ENCODE data around the gene CNOT6.
"Not testable (repeated sequence)": the region's sequence is repeated elsewhere in the genome, so short reads cannot be mapped to it uniquely, and the experiment has no call there.

Gene CNOT6

DNA sequence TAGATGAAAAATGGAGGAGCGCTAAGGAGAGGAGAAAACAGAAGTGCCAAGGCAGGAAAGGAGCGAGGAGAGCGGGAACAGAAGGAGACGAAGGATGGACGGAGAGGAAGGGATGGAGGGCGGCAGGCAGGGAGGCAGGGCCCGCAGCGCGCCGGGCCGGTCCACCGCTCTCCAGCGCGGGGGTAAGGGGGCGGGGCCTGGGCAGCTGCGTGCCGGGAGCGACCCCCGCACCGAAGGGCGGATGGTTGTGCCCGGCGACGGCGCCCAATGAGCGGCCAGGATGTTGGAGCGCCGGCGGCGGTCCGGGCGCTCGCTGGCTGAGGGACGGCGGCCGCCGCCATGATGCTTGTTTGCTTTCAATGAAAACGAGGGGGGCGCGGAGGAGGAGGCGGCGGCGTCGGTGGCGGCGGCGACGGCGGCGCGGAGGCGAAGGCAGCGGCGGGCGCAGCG lies at the start of gene CNOT6:
CNOT6 (plus strand) TSS at position 320 of the 450 bp plus-strand sequence. CDS start 34,898 bp downstream, outside the sequence.
- H3K4me3 Mint-ChIP-seq, result peak within 1 kb of the TSS; percentile 81
- H3K27me3 Mint-ChIP-seq, result no peaks in the 10 kb centered on the region
- H3K9me3 Mint-ChIP-seq, result no peaks in the 10 kb centered on the region
- peaks cover 39% of the 10 kb centered on the region for H3K4me1 Mint-ChIP-seq (ENCODE audit: low read depth)
- H3K27ac Mint-ChIP-seq, result peak within 1 kb of the TSS; percentile 96
- H3K36me3 Mint-ChIP-seq (ENCODE audit: low read depth), result peaks cover 27% of the 10 kb centered on the region
- peak; percentile 96 for DNase-seq

DNA sequence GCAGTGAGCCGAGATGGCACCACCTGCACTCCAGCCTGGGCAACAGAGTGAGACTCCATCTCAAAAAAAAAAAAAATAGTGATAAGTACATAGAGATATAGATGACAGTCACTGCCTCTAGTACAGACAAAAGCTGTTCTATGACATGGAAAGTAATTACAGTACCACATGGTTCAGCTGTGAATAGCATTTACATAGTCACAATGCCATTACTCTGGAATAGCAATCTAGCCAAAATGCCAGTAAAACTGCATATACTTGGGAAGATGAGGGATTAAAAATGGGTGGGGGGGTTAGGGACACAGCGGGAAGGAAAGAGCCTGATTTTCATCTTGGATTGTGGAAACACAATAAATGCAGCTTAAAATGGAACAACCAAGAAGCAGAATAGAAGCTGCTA lies 39.4 kb upstream of the CNOT6 start:
- Mint-ChIP-seq H3K4me3 (no peak overlapping the region), H3K4me1 (ENCODE audit: low read depth) (peaks cover 1% of the 10 kb centered on the region), H3K9me3 (no peaks in the 10 kb centered on the region), H3K27me3 (peaks cover 39% of the 10 kb centered on the region), H3K36me3 (ENCODE audit: low read depth) (no peaks in the 10 kb centered on the region), H3K27ac (no peak overlapping the region)
- DNase-seq, result no peak

DNA sequence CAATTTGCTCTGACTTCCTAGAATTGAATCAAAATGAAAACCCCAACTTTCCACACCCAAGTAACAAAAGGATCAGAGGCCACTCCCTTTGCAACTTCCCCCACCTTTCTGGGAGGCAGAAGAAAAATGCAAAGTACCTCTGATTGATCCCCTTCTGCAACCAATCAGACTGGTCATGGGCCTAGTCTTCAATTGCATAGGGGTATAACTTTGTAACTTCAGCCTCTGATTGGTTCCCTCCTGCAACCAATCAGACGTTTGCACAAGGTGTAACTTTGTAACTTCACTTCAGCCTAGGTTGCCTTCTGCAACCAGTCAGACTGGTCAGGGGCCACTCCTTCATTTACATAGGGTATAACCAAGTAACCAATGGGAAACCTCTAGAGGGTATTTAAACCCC lies 38.3 kb upstream of the CNOT6 start:
- no peaks in the 10 kb centered on the region for H3K9me3 Mint-ChIP-seq

DNA sequence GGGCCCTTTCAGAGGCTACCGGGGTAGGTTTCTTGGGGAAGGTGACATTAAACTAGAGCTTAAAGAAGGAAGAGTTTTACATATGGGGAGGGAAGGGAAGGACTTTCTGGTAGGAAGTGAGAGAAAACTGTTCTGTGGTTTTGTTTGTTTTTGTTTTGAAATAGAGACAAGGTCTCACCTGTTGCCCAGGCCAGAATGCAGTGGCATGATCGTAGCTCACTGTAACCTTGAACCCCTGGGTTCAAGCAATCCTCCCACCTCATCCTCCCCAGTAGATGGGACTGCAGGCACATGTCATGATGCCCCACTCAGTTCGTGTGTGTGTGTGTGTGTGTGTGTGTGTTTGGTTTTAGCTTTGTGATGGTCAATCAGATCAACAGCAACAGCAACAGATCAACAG lies 37.4 kb upstream of the CNOT6 start:
- DNase-seq, result no peak
- H3K27me3 Mint-ChIP-seq, result peaks cover 18% of the 10 kb centered on the region
- no peaks in the 10 kb centered on the region for H3K36me3 Mint-ChIP-seq (ENCODE audit: low read depth)
- no peaks in the 10 kb centered on the region for H3K9me3 Mint-ChIP-seq
- H3K4me3 Mint-ChIP-seq, result no peak overlapping the region
- no peak overlapping the region for H3K27ac Mint-ChIP-seq
- H3K4me1 Mint-ChIP-seq (ENCODE audit: low read depth), result peaks cover 1% of the 10 kb centered on the region

More for the DNA sequence above, 38.3 kb upstream of the CNOT6 start:
- peaks cover 1% of the 10 kb centered on the region for H3K4me1 Mint-ChIP-seq (ENCODE audit: low read depth)
- H3K36me3 Mint-ChIP-seq (ENCODE audit: low read depth), result no peaks in the 10 kb centered on the region
- no peak for DNase-seq
- no peak overlapping the region for H3K27ac Mint-ChIP-seq
- no peak overlapping the region for H3K4me3 Mint-ChIP-seq
- peaks cover 27% of the 10 kb centered on the region for H3K27me3 Mint-ChIP-seq

DNA sequence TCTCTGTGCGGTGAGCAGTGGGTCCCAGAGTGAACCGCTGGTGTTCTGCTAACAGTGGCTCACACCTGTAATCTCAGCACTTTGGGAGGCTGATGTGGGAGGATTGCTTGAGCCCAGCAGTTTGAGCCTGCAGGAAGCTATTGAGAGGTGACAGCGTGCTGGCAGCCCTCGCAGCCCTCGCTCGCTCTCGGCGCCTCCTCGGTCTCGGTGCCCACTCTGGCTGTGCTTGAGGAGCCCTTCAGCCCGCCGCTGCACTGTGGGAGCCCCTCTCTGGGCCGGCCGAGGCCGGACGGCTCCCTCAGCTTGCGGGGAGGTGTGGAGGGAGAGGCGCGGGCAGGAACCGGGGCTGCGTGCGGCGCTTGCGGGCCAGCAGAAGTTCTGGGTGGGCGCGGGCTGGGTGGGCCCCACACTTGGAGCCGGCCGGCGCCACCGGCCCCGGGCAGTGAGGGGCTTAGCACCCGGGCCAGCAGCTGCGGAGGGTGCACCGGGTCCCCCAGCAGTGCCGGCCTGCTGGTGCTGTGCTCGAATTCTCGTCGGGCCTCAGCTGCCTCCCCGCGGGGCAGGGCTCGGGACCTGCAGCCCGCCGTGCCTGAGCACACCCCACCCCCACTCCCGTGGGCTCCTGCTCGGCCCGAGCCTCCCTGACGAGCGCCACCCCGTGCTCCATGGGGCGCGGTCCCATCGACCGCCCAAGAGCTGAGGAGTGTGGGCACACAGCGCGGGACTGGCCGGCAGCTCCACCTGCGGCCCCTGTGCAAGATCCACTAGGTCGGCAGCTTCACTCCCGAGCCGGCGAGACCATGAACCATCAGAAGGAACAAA lies 35.1 kb upstream of the CNOT6 start:
- not testable (repeated sequence) for H3K4me1 Mint-ChIP-seq (ENCODE audit: low read depth); H3K27ac Mint-ChIP-seq; H3K36me3 Mint-ChIP-seq (ENCODE audit: low read depth); H3K4me3 Mint-ChIP-seq; H3K9me3 Mint-ChIP-seq; H3K27me3 Mint-ChIP-seq
- DNase-seq, result peak; percentile 7

DNA sequence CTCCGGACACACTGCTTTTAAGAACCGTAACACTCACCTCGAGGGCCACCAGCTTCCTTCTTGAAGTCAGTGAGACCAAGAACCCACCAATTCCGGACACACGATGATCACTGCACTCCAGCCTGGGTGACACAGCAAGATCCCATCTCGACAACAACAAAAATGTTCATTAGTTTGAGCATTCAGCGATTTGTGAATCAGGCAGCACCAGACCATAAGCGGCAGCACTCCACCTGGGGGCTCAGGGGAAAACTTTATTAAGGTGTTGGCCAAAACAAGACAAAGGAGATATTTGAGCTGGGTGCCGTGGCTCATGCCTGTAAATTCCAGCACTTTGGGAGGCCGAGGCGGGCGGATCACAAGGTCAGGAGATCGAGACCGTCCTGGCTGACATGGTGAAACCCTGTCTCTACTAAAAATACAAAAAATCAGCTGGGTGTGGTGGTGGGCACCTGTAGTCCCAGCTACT lies 34.5 kb upstream of the CNOT6 start:
- H3K9me3 Mint-ChIP-seq; H3K4me1 Mint-ChIP-seq (ENCODE audit: low read depth); H3K4me3 Mint-ChIP-seq; H3K27ac Mint-ChIP-seq; H3K27me3 Mint-ChIP-seq; H3K36me3 Mint-ChIP-seq (ENCODE audit: low read depth): not testable (repeated sequence)
- DNase-seq, result peak; percentile 3

DNA sequence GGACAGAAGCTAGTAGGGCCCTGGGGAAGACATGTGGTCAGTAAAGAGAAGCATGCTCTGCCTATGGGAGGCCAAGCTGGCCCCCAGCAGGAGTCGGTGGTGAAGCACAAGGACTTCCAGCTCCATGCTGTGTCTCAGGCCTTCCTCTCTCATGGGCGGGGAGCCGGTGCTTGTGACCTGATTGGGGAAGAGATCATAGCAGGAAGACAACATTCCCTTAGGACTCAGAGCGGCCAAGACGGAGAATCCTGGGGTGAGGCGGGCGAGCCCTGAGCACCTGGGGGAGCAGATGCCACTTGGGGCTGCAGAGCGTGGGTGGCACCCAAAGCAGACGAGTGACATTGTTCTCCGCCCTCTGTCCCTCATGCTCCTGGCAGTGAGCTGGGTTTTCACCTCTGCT lies 33.3 kb upstream of the CNOT6 start:
- H3K27ac Mint-ChIP-seq, result no peak overlapping the region
- no peak overlapping the region for H3K4me3 Mint-ChIP-seq
- no peaks in the 10 kb centered on the region for H3K36me3 Mint-ChIP-seq (ENCODE audit: low read depth)
- DNase-seq, result no peak
- H3K9me3 Mint-ChIP-seq, result no peaks in the 10 kb centered on the region
- no peaks in the 10 kb centered on the region for H3K27me3 Mint-ChIP-seq
- H3K4me1 Mint-ChIP-seq (ENCODE audit: low read depth), result peaks cover 1% of the 10 kb centered on the region

DNA sequence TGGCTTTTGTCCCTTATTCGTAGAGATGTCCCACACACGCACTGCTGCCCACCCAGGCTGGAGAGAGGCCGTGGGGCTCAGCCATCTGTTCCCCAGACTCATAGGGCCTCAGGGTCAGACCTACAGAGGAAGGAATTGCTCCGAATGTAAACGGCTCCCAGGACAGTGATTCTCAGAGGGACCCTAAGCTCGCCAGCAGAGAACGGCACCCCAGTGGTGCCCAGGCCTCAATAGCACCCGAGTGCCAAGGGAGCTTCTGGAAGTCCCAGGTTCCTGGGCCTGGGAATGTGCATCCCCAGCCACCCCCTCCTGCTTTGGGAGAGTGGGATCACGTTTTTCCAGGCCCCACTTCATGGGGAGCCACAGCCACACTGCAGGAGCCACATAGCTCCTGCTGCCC lies 32.9 kb upstream of the CNOT6 start:
- Mint-ChIP-seq H3K9me3 (no peaks in the 10 kb centered on the region), H3K27ac (no peak overlapping the region), H3K27me3 (no peaks in the 10 kb centered on the region), H3K4me1 (ENCODE audit: low read depth) (peaks cover under 1% of the 10 kb centered on the region), H3K4me3 (no peak overlapping the region), H3K36me3 (ENCODE audit: low read depth) (no peaks in the 10 kb centered on the region)
- DNase-seq, result peak; percentile 5

DNA sequence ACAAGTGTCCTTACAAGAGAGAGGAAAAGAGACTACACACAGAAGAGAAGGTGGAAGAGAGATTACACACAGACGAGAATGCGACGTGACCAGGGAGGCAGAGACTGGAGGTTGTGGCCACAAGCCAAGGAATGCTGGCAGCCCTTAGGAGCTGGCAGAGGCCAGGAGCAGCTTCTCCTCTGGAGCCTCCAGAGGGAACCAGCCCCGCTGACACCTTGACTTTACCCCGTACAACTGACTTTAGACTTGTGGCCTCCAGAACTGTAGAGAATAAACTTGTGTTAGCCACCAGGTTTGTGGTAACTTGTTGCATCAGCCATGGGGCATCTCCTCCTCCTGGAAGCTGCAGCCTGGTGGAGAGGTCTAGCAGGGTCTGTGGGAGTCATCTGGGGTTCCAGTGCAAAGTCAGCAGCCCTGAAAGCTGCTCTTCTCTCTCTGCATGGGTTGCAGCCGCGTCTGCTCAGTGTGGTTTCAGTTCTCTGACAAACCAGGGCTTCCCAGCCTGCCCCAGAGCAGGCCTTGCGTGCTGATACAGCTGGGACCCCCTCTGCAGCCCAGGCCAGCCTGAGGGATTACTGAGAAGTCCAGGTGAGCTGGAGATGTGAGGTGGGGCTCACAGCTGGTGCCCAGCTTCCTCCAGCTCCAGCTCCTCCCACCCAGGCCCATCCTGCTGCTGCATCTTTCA lies 30.8 kb upstream of the CNOT6 start:
- no peak overlapping the region for H3K4me3 Mint-ChIP-seq
- H3K36me3 Mint-ChIP-seq (ENCODE audit: low read depth), result no peaks in the 10 kb centered on the region
- no peaks in the 10 kb centered on the region for H3K4me1 Mint-ChIP-seq (ENCODE audit: low read depth)
- no peak overlapping the region for H3K27ac Mint-ChIP-seq
- no peaks in the 10 kb centered on the region for H3K27me3 Mint-ChIP-seq
- H3K9me3 Mint-ChIP-seq, result no peaks in the 10 kb centered on the region
- DNase-seq, result peak; percentile 3

DNA sequence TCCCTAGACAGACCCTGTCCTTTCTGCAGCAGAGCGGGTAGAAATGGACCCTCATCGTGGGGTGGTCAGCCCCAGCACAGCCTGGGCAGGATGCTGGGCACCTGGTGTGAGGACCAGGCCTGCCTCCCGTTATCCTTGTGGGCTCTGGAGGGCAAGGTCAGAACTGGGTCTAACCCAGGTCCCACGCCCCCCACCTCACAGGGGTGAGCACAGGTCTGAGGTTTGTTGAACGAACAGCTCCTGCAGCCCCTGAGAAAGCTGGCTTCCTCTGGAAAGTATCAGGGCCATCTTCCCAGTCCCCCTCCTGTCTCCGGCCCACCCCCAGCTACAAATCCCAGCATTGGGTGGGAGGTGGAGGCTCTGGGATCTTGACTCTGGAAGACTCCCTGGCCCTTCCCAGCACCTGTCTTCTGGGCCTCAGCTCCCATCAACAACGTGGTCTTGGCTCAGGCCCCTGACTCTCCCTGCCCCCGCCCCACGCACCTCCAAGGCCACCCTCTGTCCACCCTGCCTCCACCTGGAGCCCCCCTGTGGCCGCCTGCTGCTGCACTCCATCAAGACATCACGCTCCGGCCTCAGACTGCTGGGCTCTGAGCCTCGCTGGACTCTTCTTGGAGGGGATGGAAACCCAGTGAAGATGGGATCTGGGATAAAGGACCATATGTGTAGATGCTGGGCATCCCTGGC lies 30.1 kb upstream of the CNOT6 start:
- H3K27me3 Mint-ChIP-seq, result no peaks in the 10 kb centered on the region
- H3K4me1 Mint-ChIP-seq (ENCODE audit: low read depth), result no peaks in the 10 kb centered on the region
- H3K36me3 Mint-ChIP-seq (ENCODE audit: low read depth), result no peaks in the 10 kb centered on the region
- no peaks in the 10 kb centered on the region for H3K9me3 Mint-ChIP-seq
- no peak overlapping the region for H3K4me3 Mint-ChIP-seq
- peak; percentile 17 for DNase-seq
- H3K27ac Mint-ChIP-seq, result no peak overlapping the region

DNA sequence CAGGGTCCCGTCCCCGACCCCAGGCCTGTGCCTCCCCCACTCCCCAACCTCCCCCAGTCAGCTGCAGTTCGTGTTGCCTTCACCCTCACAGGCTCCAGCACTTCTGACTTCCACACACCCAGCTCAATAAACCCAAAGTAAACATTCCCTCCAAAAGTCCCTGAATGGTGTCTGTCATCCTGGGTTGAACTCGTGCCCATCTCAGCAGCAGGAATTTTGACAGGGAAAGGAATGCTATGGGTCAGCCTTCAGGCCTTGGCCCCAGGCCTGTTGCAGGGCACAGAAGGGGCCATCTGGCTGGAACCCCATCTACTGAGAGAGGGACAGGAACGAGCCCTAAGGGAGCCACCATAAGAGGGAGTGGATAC lies 29.6 kb upstream of the CNOT6 start:
- Mint-ChIP-seq H3K9me3 (no peaks in the 10 kb centered on the region), H3K4me1 (ENCODE audit: low read depth) (no peaks in the 10 kb centered on the region), H3K27me3 (no peaks in the 10 kb centered on the region), H3K36me3 (ENCODE audit: low read depth) (no peaks in the 10 kb centered on the region), H3K27ac (no peak overlapping the region), H3K4me3 (no peak overlapping the region)
- DNase-seq, result no peak

DNA sequence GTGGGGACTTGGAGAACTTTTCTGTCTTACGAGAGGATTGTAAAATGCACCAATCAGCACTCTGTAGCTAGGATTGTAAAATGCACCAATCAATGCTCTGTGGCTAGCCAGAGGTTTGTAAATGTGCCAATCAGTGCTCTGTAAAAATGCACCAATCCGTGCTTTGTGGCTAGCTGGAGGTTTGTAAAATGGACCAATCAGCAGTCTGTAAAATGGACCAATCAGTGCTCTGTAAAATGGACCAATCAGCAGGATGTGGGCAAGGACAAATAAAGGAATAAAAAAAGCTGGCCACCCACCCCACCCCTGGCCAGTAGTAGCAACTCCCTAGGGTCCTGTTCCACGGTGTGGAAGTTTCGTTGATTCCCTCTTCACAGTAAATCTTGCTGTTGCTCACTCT lies 29.1 kb upstream of the CNOT6 start:
- not testable (repeated sequence) for H3K4me3 Mint-ChIP-seq; H3K27ac Mint-ChIP-seq; H3K27me3 Mint-ChIP-seq; H3K4me1 Mint-ChIP-seq (ENCODE audit: low read depth); DNase-seq; H3K9me3 Mint-ChIP-seq; H3K36me3 Mint-ChIP-seq (ENCODE audit: low read depth)

DNA sequence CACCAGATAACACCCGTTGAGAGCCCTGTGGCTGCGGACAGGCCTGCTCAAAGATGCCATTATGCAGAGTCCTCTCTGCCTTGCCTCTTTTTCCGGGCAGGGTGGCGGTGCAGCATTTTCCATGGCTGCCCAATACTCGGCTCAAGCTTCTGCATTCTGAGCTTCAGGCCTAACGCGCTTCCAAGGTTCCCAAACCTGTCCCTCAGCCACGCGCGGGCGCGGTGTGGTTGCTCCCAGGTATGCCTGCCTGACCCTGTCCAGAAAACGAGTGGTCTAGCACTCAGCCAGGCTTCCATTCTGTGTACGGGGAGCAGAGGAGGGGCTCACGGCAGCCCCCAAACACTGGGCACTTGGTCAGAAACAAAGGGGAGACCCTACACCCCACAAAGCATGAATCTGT lies 27.9 kb upstream of the CNOT6 start:
- Mint-ChIP-seq H3K36me3 (ENCODE audit: low read depth) (no peaks in the 10 kb centered on the region), H3K9me3 (no peaks in the 10 kb centered on the region), H3K4me3 (no peak overlapping the region), H3K27me3 (peaks cover 11% of the 10 kb centered on the region), H3K4me1 (ENCODE audit: low read depth) (peaks cover 2% of the 10 kb centered on the region), H3K27ac (no peak overlapping the region)
- DNase-seq, result no peak

DNA sequence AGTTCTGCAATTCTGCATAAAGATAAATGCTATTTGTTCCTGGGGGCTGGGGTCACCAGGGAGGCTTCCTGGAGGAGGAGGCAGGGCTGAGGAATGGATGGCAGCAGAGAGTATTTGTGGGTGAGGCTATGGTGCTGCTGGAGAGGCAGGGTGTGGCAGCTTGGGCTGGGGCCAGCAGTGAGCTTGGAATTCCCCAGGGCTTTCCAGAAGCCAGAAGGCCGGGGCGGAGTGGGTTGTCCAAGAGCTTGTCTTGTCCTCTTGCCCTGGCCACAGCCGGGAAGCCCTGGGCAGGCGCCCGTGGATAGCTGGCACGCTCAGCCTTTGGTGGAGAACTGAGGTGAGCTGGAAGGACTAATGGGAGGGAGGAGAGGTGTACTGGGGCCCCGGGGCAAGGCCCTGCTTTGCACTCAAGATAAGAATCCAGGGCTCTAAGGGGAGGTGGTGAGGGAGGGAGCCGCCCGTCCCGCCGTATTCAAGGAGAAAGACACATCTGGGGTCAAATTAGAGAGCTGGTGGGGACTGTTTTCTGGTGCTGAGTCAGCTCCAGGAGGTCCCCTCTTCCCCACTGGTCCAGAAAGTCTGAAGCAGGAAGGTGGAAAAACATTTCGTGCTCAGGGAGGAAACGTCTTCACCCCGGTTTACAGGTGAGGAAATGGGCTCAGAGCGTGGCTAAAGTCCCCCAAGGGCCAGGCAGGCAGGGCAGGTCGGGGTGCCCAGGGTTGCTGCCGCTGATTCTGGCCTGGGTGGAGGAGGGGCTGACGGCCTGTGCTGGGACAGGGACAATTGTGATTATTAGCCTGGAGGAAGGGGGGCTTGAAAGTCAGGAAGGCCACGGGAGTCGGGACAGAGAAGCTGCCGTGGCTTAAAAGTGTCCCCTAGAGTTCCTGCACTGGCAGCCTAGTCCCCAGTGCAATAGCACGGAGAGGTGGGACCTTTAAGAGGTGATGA lies 26.9 kb upstream of the CNOT6 start:
- no peak overlapping the region for H3K27ac Mint-ChIP-seq
- peaks cover 2% of the 10 kb centered on the region for H3K4me1 Mint-ChIP-seq (ENCODE audit: low read depth)
- H3K9me3 Mint-ChIP-seq, result no peaks in the 10 kb centered on the region
- H3K36me3 Mint-ChIP-seq (ENCODE audit: low read depth), result no peaks in the 10 kb centered on the region
- H3K4me3 Mint-ChIP-seq, result no peak overlapping the region
- DNase-seq, result peak; percentile 9
- peaks cover 13% of the 10 kb centered on the region for H3K27me3 Mint-ChIP-seq

Measured in activated T-cell treated with anti-CD3 and anti-CD28 coated beads, Interleukin-2, amount 50 U/mL, for 24 hours (primary cell).